ENCODE measurements around the gene HOXC5. TPM values are rescaled to one million over a fixed set of nuclear protein-coding genes. Genes with fewer than 3 reads are reported as not detected.

HOXC5 gene
- total RNA-seq, 1 donor from 2014 or later, result 1.4 TPM

- DNase-seq, result no peak
These were observed 26.2 kb upstream of the HOXC5 start for GRCh38 chr12:54006559-54007220.

GRCh38 chr12:54007538-54008259, 25.2 kb upstream of the HOXC5 start:
- DNase-seq, result no peak

GRCh38 chr12:54008260-54008552, 24.6 kb upstream of the HOXC5 start:
- DNase-seq, result no peak

- DNase-seq, result no peak
These were observed 23.4 kb upstream of the HOXC5 start for GRCh38 chr12:54009171-54010052.

- no peak for DNase-seq
These were observed 22.5 kb upstream of the HOXC5 start for GRCh38 chr12:54010053-54010971.

- DNase-seq, result no peak
These were observed 21.7 kb upstream of the HOXC5 start for GRCh38 chr12:54010972-54011664.

GRCh38 chr12:54011665-54012532, 21.0 kb upstream of the HOXC5 start:
- no peak for DNase-seq

- no peak for DNase-seq
These were observed 20.0 kb upstream of the HOXC5 start for GRCh38 chr12:54012631-54013409.

GRCh38 chr12:54014377-54015017, 18.4 kb upstream of the HOXC5 start:
- DNase-seq, result no peak

- DNase-seq, result no peak
These were observed 17.6 kb upstream of the HOXC5 start for GRCh38 chr12:54015018-54015931.

GRCh38 chr12:54016051-54016450, 16.8 kb upstream of the HOXC5 start:
- DNase-seq, result no peak

GRCh38 chr12:54016478-54016964, 16.3 kb upstream of the HOXC5 start:
- DNase-seq, result peak; percentile 94

GRCh38 chr12:54017027-54017788, 15.6 kb upstream of the HOXC5 start:
- no peak for DNase-seq

- peak; percentile 97 for DNase-seq
These were observed 14.9 kb upstream of the HOXC5 start for GRCh38 chr12:54017878-54018467.

GRCh38 chr12:54018468-54018984, 14.3 kb upstream of the HOXC5 start:
- no peak for DNase-seq

- no peak for DNase-seq
These were observed 13.6 kb upstream of the HOXC5 start for GRCh38 chr12:54019091-54019811.
